Measurements from ENCODE around the gene ANKRD33B. TPM values are rescaled to one million over a fixed set of nuclear protein-coding genes. Genes with fewer than 3 reads are reported as not detected.

ANKRD33B gene
- total and polyA plus RNA-seq, 9 of the 15 experiments (the other 6 are each of a cell fraction or from before 2014, with no cell fraction given) = 0.10 to 1.7 (median 0.40) TPM

GRCh38 chr5:10528827-10529226, 35.0 kb upstream of the ANKRD33B start:
- no TSS peak for BruUV-seq (replicated peaks)
- ChIA-PET POLR2A (interaction anchor here (0.6 to 0.8 kb wide), 2 partner anchors 14 to 963 kb away, joined by 3 read pairs; no protein-coding TSS in a partner anchor), CTCF (ENCODE audit: low intra/inter-chr PET ratio) (no interaction called here)
- no peaks in the 10 kb centered on the region for H3K79me2 ChIP-seq (ENCODE audit: control insufficient read depth, insufficient read depth, low read length)
- DNase-seq (ENCODE audit: extremely low read depth in 1 of 4, low spot score in 3 of 4) (no peak), FAIRE-seq (no peak), ATAC-seq (no peak)
- no peak overlapping the region for H3K9ac ChIP-seq (ENCODE audit: insufficient read depth in 1 of 2, low read depth in 2 of 2, low read length in 2 of 2)
- H3K27ac ChIP-seq (ENCODE audit: extremely low read depth, low read depth, low read length) = no peak overlapping the region
- in situ Hi-C loops (cut with MboI) (no loop called here), intact Hi-C loops (cut with micrococcal nuclease) (no loop called here)
- no peak overlapping the region for H3K4me3 ChIP-seq
- no peaks in the 10 kb centered on the region for H3K36me3 ChIP-seq (ENCODE audit: control insufficient read depth, insufficient read depth, low read length)
- peaks cover 7 to 9% of the 10 kb centered on the region in 2 experiments; a peak in 4 of 5 replicates for H3K4me1 ChIP-seq (replicated peaks in 1 of 2; ENCODE audit: control insufficient read depth in 2 of 2, insufficient read depth in 2 of 2, low read length in 2 of 2)
- no peaks in the 10 kb centered on the region for H3K9me1 ChIP-seq (ENCODE audit: control insufficient read depth, insufficient read depth, low read length)
- peaks cover 22 to 53% of the 10 kb centered on the region in 2 experiments for H3K27me3 ChIP-seq (ENCODE audit: control insufficient read depth in 2 of 2, insufficient read depth in 2 of 2, low read length in 2 of 2)
- 0% methylated on average over 1 of the region's 1 CpG for WGBS (ENCODE audit: insufficient coverage, low coverage, missing lambda C conversion rate)
- H3K9me3 ChIP-seq (replicated peaks; ENCODE audit: control insufficient read depth, insufficient read depth, low read depth, low read length) = no peaks in the 10 kb centered on the region
- H2AFZ ChIP-seq (ENCODE audit: low read depth, low read length) = no peak overlapping the region
- TF ChIP-seq ZNF444 (CRISPR knock-in tag; IDR thresholded peaks at IDR 0.05) (no peak), HNRNPLL (IDR thresholded peaks at IDR 0.05; ENCODE audit: low read depth, low read length, poor library complexity, severe bottlenecking) (no peak), FOXA3 (CRISPR knock-in tag; conservative IDR thresholded peaks at IDR 0.05 in 1 of 2, IDR thresholded peaks at IDR 0.05 in 1 of 2) (no peak), CXXC5 (CRISPR knock-in tag; IDR thresholded peaks at IDR 0.05) (no peak), ZNF445 (CRISPR knock-in tag; IDR thresholded peaks at IDR 0.05; ENCODE audit: low read depth) (no peak)
- no peak overlapping the region for H3K4me2 ChIP-seq (ENCODE audit: insufficient read depth, low read length)
- no peaks in the 10 kb centered on the region for H4K20me1 ChIP-seq (replicated peaks; ENCODE audit: control insufficient read depth, insufficient read depth, low read length)

Measured in K562 (cell line).